Sigmoid colon (tissue), 4 donors: ENCODE data around the gene GPD1.

Source experiments
- POLR2A ChIP-seq, 2 donors: fragments of 450-650 bp; IDR thresholded peaks; one replicate each; pipeline ENCODE4 v1.6.1; 2016; ENCODE audit warnings: antibody characterized with exemption in 2 of 2, mild to moderate bottlenecking in 2 of 2, moderate library complexity in 2 of 2
- POLR2AphosphoS5 ChIP-seq, 4 donors: sonication (generic); formaldehyde crosslinking; IDR thresholded peaks; one replicate each; pipeline ENCODE4 v1.6.1; 2017; ENCODE audit warnings: antibody characterized with exemption in 4 of 4
- TF ChIP-seq, protein P1 (sequence below), 4 experiments: fragments of 450-650 bp in 3 of 4; fragments of 200-600 bp in 1 of 4; IDR thresholded peaks; one replicate each; pipeline ENCODE4 v1.5.1; 2016 to 2019; ENCODE audit warnings: antibody characterized with exemption in 4 of 4, mild to moderate bottlenecking in 3 of 4, moderate library complexity in 2 of 4

DNA sequence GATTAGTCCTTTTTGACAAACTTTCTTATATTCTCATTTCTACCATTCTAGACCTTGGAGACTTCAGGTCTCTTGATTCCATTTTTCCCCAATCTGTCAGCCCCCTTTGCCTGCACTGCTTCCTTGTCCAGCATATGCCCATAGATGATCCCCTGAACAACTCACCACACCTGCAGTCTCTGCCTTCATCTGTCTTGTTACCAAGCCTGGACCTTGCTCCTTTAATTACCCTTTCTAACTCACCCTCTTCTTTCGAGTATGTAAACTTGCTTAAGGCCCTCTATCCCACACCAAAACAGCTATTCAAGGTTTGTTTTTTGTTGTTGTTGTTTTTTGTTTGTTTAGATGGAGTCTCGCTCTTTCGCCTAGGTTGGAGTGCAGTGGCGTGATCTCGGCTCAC is 17.8 kb downstream of the GPD1 start:
- TF ChIP-seq, protein P1, sequence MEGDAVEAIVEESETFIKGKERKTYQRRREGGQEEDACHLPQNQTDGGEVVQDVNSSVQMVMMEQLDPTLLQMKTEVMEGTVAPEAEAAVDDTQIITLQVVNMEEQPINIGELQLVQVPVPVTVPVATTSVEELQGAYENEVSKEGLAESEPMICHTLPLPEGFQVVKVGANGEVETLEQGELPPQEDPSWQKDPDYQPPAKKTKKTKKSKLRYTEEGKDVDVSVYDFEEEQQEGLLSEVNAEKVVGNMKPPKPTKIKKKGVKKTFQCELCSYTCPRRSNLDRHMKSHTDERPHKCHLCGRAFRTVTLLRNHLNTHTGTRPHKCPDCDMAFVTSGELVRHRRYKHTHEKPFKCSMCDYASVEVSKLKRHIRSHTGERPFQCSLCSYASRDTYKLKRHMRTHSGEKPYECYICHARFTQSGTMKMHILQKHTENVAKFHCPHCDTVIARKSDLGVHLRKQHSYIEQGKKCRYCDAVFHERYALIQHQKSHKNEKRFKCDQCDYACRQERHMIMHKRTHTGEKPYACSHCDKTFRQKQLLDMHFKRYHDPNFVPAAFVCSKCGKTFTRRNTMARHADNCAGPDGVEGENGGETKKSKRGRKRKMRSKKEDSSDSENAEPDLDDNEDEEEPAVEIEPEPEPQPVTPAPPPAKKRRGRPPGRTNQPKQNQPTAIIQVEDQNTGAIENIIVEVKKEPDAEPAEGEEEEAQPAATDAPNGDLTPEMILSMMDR (IDR thresholded peaks at IDR 0.05): no peak
- no peak for TF ChIP-seq POLR2A (IDR thresholded peaks at IDR 0.05)
- TF ChIP-seq POLR2AphosphoS5 (IDR thresholded peaks at IDR 0.05): no peak
